K562 (cell line): ENCODE data around the gene GAS2L2. TPM values are rescaled to one million over a fixed set of nuclear protein-coding genes. Genes with fewer than 3 reads are reported as not detected.

Experiments
- ATAC-seq: fragments of 200-7000 bp; cut with Tn5 transposase; 3 replicates; pipeline ENCODE4 v1.9.1; 2020; ENCODE audit warnings: moderate library complexity
- BruUV-seq: library from RNA; stranded (reverse); fragments of 400-500 nt; replicated peaks from 2 replicates; lab custom pipeline; 2021; lab: Mats Ljungman, UMichigan
- CTCF ChIA-PET: fragments of 300-600 bp; formaldehyde crosslinking; extraction: SDS; loops from one replicate; lab custom pipeline; 2021; ENCODE audit warnings: low intra/inter-chr PET ratio; lab: Yijun Ruan, JAX
- POLR2A ChIA-PET: fragments of 300-600, 350-650 bp; sonication (Branson Sonifier 250); formaldehyde crosslinking; extraction: SDS; loops from one replicate; lab custom pipeline; 2021; ENCODE audit warnings: antibody characterized with exemption, inconsistent platforms; lab: Yijun Ruan, JAX
- DNase-seq, 4 experiments: peaks; one replicate each; pipeline versions ENCODE4 v3.0.0 to v3.0.0-alpha.2; 2011 to 2018; ENCODE audit warnings: low spot score in 3 of 4, mixed read lengths in 3 of 4; ENCODE audit errors: extremely low read depth in 1 of 4
- FAIRE-seq: peaks from 2 replicates; lab custom pipeline; 2011; peaks lifted over from hg19 to GRCh38; lab: Jason Lieb, UNC
- H2AFZ ChIP-seq: 2 replicates; pipeline ENCODE4 v1.6.0; 2011; ENCODE audit warnings: low read depth, low read length, control low read depth, inconsistent platforms
- H3K27ac ChIP-seq: fragments of 200-600 bp; 3 replicates; pipeline ENCODE4 v1.8.0; 2011; ENCODE audit warnings: low read depth, mild to moderate bottlenecking, control low read depth, inconsistent platforms, low read length, moderate library complexity, mixed read lengths; ENCODE audit errors: extremely low read depth
- H3K27me3 ChIP-seq, 2 experiments: fragments of 300-600 bp in 1 of 2; 2 replicates in 1 of 2; 3 replicates in 1 of 2; pipeline versions ENCODE4 v1.6.0 to v1.8.0; 2011; ENCODE audit warnings: inconsistent platforms in 2 of 2, low read length in 2 of 2, mild to moderate bottlenecking in 1 of 2, mixed read lengths in 1 of 2, moderate library complexity in 1 of 2; ENCODE audit not compliant: control insufficient read depth in 2 of 2, insufficient read depth in 2 of 2
- H3K36me3 ChIP-seq: fragments of 300-600 bp; 3 replicates; pipeline ENCODE4 v1.8.0; 2011; ENCODE audit warnings: mild to moderate bottlenecking, low read length, inconsistent platforms; ENCODE audit not compliant: control insufficient read depth, insufficient read depth
- H3K4me1 ChIP-seq, 2 experiments: fragments of 200-600 bp in 1 of 2; replicated peaks in 1 of 2; 2 replicates in 1 of 2; 3 replicates in 1 of 2; pipeline versions ENCODE4 v1.5.1 to v1.8.0; 2011; ENCODE audit warnings: inconsistent platforms in 2 of 2, low read length in 2 of 2, mild to moderate bottlenecking in 1 of 2, mixed read lengths in 1 of 2, moderate library complexity in 1 of 2; ENCODE audit not compliant: control insufficient read depth in 2 of 2, insufficient read depth in 2 of 2
- H3K4me2 ChIP-seq: 2 replicates; pipeline ENCODE4 v1.6.1; 2011; ENCODE audit warnings: low read length, control low read depth, inconsistent platforms, mixed read lengths; ENCODE audit not compliant: insufficient read depth
- H3K4me3 ChIP-seq: fragments of 200-600 bp; sonication (generic), shearing (Covaris generic); 2 replicates; pipeline ENCODE4 v1.5.1; 2016; ENCODE audit warnings: control low read depth, inconsistent platforms
- H3K79me2 ChIP-seq: fragments of 200-600 bp; 3 replicates; pipeline ENCODE4 v1.8.0; 2011; ENCODE audit warnings: low read length, inconsistent platforms; ENCODE audit not compliant: control insufficient read depth, insufficient read depth
- H3K9ac ChIP-seq, 2 experiments: 2 replicates each; pipeline versions ENCODE4 v1.6.0 to v1.6.1; 2011; ENCODE audit warnings: low read depth in 2 of 2, low read length in 2 of 2, control low read depth in 1 of 2, inconsistent platforms in 1 of 2, mild to moderate bottlenecking in 1 of 2, mixed read lengths in 1 of 2; ENCODE audit not compliant: insufficient read depth in 1 of 2
- H3K9me1 ChIP-seq: one replicate; pipeline ENCODE4 v1.6.0; 2011; ENCODE audit warnings: inconsistent platforms, mild to moderate bottlenecking, low read length, moderate library complexity; ENCODE audit not compliant: control insufficient read depth, insufficient read depth
- H3K9me3 ChIP-seq: replicated peaks from 2 replicates; pipeline ENCODE4 v1.5.1; 2011; ENCODE audit warnings: low read depth, low read length, inconsistent platforms; ENCODE audit not compliant: control insufficient read depth, insufficient read depth
- H4K20me1 ChIP-seq: replicated peaks from 2 replicates; pipeline ENCODE4 v1.6.1; 2011; ENCODE audit warnings: low read length, inconsistent platforms, mixed read lengths; ENCODE audit not compliant: control insufficient read depth, insufficient read depth
- CHAMP1 ChIP-seq: fragments of 450-650 bp; IDR thresholded peaks from 2 replicates; pipeline ENCODE4 v1.6.1; 2016; ENCODE audit warnings: mild to moderate bottlenecking
- ZBTB8A ChIP-seq: fragments of 450-650 bp; IDR thresholded peaks from 2 replicates; pipeline ENCODE4 v1.6.1; 2018; ENCODE audit warnings: mild to moderate bottlenecking, moderate library complexity; ENCODE audit not compliant: partially characterized antibody
- ZNF324 ChIP-seq: fragments of 250-450 bp; sonication (Bioruptor Pico); IDR thresholded peaks from 2 replicates; pipeline ENCODE4 v1.4.0; 2020; ENCODE audit warnings: mild to moderate bottlenecking
- WGBS: fragments of 100-300 bp; shearing (Covaris generic); methylation state at CpG from one replicate; pipeline ENCODE4 v1.1.6; 2016; ENCODE audit warnings: low coverage, mixed read lengths; ENCODE audit not compliant: insufficient coverage; ENCODE audit errors: missing lambda C conversion rate; 5-methylcytosine and 5-hydroxymethylcytosine counted together
- in situ Hi-C: fragments of 300-500 bp; cut with MboI; formaldehyde crosslinking; loops from 4 replicates; pipeline ENCODE4 v1.15.0; 2018; ENCODE audit warnings: inconsistent platforms, mixed read lengths
- intact Hi-C: fragments of 100-400 bp; cut with micrococcal nuclease; formaldehyde crosslinking; loops from 2 replicates; pipeline ENCODE4 v1.14.2; 2022
- polyA plus RNA-seq, 8 experiments: library from polyadenylated mRNA; depleted of rRNA in 4 of 8; stranded (reverse) in 5 of 8; unstranded in 3 of 8; fragments of >200 nt; fragmentation: Nextera tagmentation in 2 of 8; fragmentation: Illumina TruSeq in 1 of 8; extraction: Ambion mirVana in 2 of 8; extraction: Trizol in 1 of 8; gene quantifications; 2 replicates each; pipeline versions ENCODE4 v1.2.1 to v1.2.3, GENCODE V29; 2011 to 2014; ENCODE audit warnings: inconsistent platforms in 1 of 8, missing spikeins in 1 of 8
- total RNA-seq, 7 experiments: library from RNA; depleted of rRNA in 6 of 7; stranded (reverse); fragments of >200 nt in 6 of 7; fragmentation: Illumina TruSeq in 2 of 7; extraction: Trizol in 2 of 7; gene quantifications; 2 replicates each; pipeline versions ENCODE4 v1.2.1 to v1.2.3, GENCODE V29; 2011 to 2021; ENCODE audit warnings: low replicate concordance in 1 of 7
- TF ChIP-seq, protein P1 (sequence below), 2 experiments: IDR thresholded peaks; 2 replicates each; pipeline ENCODE4 v1.6.1; 2011; ENCODE audit warnings: borderline replicate concordance in 1 of 2, control low read depth in 1 of 2, low read depth in 1 of 2, low read length in 1 of 2, mild to moderate bottlenecking in 1 of 2, mixed read lengths in 1 of 2, moderate library complexity in 1 of 2; ENCODE audit not compliant: insufficient read depth in 1 of 2, insufficient read length in 1 of 2, poor library complexity in 1 of 2, severe bottlenecking in 1 of 2; ENCODE audit errors: extremely low read depth in 1 of 2

The GAS2L2 gene
- total and polyA plus RNA-seq, 9 of the 15 experiments (the other 6 are each of a cell fraction or from before 2014, with no cell fraction given), result not detected

GRCh38 chr17:35705705-35706104, 47.3 kb downstream of the GAS2L2 start:
- 82% methylated on average over 5 of the region's 5 CpGs for WGBS

More at GRCh38 chr17:35705705-35706104, 47.3 kb downstream of the GAS2L2 start:
- ATAC-seq (no peak), FAIRE-seq (no peak), DNase-seq (no peak)
- H3K79me2 ChIP-seq, result peaks cover 4% of the 10 kb centered on the region; the same call in 1 of the 3 replicates
- H3K9ac ChIP-seq, result no peak overlapping the region
- in situ Hi-C loops, result no loop called here
- H3K4me2 ChIP-seq, result no peak overlapping the region
- BruUV-seq, result no TSS peak
- TF ChIP-seq, protein P1, sequence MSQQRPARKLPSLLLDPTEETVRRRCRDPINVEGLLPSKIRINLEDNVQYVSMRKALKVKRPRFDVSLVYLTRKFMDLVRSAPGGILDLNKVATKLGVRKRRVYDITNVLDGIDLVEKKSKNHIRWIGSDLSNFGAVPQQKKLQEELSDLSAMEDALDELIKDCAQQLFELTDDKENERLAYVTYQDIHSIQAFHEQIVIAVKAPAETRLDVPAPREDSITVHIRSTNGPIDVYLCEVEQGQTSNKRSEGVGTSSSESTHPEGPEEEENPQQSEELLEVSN (IDR thresholded peaks at IDR 0.05; ENCODE audit: borderline replicate concordance in 1 of 2, extremely low read depth in 1 of 2, insufficient read depth in 1 of 2, insufficient read length in 1 of 2, low read depth in 1 of 2, low read length in 1 of 2, poor library complexity in 1 of 2, severe bottlenecking in 1 of 2), result no peak
- TF ChIP-seq CHAMP1, result no peak
- TF ChIP-seq ZBTB8A, result no peak
- TF ChIP-seq ZNF324 (CRISPR knock-in tag), result no peak
- ChIA-PET CTCF (no interaction called here), POLR2A (interaction anchor here (0.9 to 1.0 kb wide), 3 partner anchors 10 to 18 kb away, joined by 3 read pairs; no protein-coding TSS in a partner anchor)
- H3K27me3 ChIP-seq, result no peaks in the 10 kb centered on the region
- H3K9me3 ChIP-seq, result no peaks in the 10 kb centered on the region
- no peak overlapping the region for H3K27ac ChIP-seq
- intact Hi-C loops, result no loop called here
- H2AFZ ChIP-seq, result no peak overlapping the region
- H3K4me1 ChIP-seq, result no peaks in the 10 kb centered on the region
- H4K20me1 ChIP-seq, result no peaks in the 10 kb centered on the region
- no peak overlapping the region for H3K4me3 ChIP-seq
- peaks cover 59% of the 10 kb centered on the region for H3K36me3 ChIP-seq
- no peaks in the 10 kb centered on the region for H3K9me1 ChIP-seq
